ENCODE measurements around the gene LAD1. TPM values are rescaled to one million over a fixed set of nuclear protein-coding genes. Genes with fewer than 3 reads are reported as not detected.

Gene LAD1
- polyA plus RNA-seq, 3 donors, result not detected

- Mint-ChIP-seq H3K36me3 (no peaks in the 10 kb centered on the region), H3K27me3 (ENCODE audit: low read depth in 3 of 3) (peaks cover 13 to 41% (median 20%) of the 10 kb centered on the region in 3 donors), H3K4me3 (peak overlapping the region in 1 of 2 donors; percentile 68), H3K27ac (no peak overlapping the region), H3K4me1 (no peaks in the 10 kb centered on the region), H3K9me3 (peaks cover 0 to 10% (median 0%) of the 10 kb centered on the region in 7 donors)
- Histone ChIP-seq H3K36me3 (replicated peaks in 1 of 2; ENCODE audit: control insufficient read depth in 1 of 2, insufficient read depth in 2 of 2, low read length in 2 of 2) (no peaks in the 10 kb centered on the region), H3K4me3 (replicated peaks in 1 of 3; ENCODE audit: low read depth in 2 of 3, low read length in 3 of 3) (no peak overlapping the region), H2AFZ (ENCODE audit: insufficient read depth, low read depth, low read length, poor library complexity, severe bottlenecking) (no peak overlapping the region), H3K9me3 (replicated peaks in 1 of 2; ENCODE audit: control insufficient read depth in 1 of 2, insufficient read depth in 1 of 2, low read length in 2 of 2) (peaks cover 0 to 9% of the 10 kb centered on the region in 2 donors), H4K20me1 (ENCODE audit: insufficient read depth, low read length) (no peaks in the 10 kb centered on the region), H3K4me2 (replicated peaks; ENCODE audit: extremely low read depth, low read length, poor library complexity, severe bottlenecking) (no peak overlapping the region), H3K79me2 (ENCODE audit: insufficient read depth, low read length) (no peaks in the 10 kb centered on the region), H3K27me3 (ENCODE audit: control insufficient read depth in 2 of 2, insufficient read depth in 2 of 2, low read length in 2 of 2) (peaks cover 26 to 45% of the 10 kb centered on the region in 2 donors), H3K4me1 (ENCODE audit: control insufficient read depth in 1 of 2, insufficient read depth in 2 of 2, low read length in 2 of 2) (no peaks in the 10 kb centered on the region), H3K27ac (ENCODE audit: low read depth in 1 of 2, low read length in 2 of 2) (no peak overlapping the region), H3K9ac (ENCODE audit: insufficient read depth, low read length, poor library complexity, severe bottlenecking) (no peak overlapping the region)
- 100% methylated on average over 1 of the region's 2 CpGs for WGBS (ENCODE audit: insufficient coverage)
- intact Hi-C loops (cut with micrococcal nuclease), result no loop called here
- no peak for DNase-seq
- TF ChIP-seq CTCF (IDR thresholded peaks at IDR 0.05), result no peak
Observed at GRCh38 chr1:201397675-201398074, 1.4 kb downstream of the LAD1 start.

- Histone ChIP-seq H3K4me3 (replicated peaks in 1 of 3; ENCODE audit: low read depth in 2 of 3, low read length in 3 of 3) (no peak overlapping the region), H3K9ac (ENCODE audit: insufficient read depth, low read length, poor library complexity, severe bottlenecking) (no peak overlapping the region), H3K79me2 (ENCODE audit: insufficient read depth, low read length) (no peaks in the 10 kb centered on the region), H3K27ac (ENCODE audit: low read depth in 1 of 2, low read length in 2 of 2) (no peak overlapping the region), H3K9me3 (replicated peaks in 1 of 2; ENCODE audit: control insufficient read depth in 1 of 2, insufficient read depth in 1 of 2, low read length in 2 of 2) (peaks cover 0 to 9% of the 10 kb centered on the region in 2 donors), H2AFZ (ENCODE audit: insufficient read depth, low read depth, low read length, poor library complexity, severe bottlenecking) (no peak overlapping the region), H3K36me3 (replicated peaks in 1 of 2; ENCODE audit: control insufficient read depth in 1 of 2, insufficient read depth in 2 of 2, low read length in 2 of 2) (no peaks in the 10 kb centered on the region), H4K20me1 (ENCODE audit: insufficient read depth, low read length) (no peaks in the 10 kb centered on the region), H3K27me3 (ENCODE audit: control insufficient read depth in 2 of 2, insufficient read depth in 2 of 2, low read length in 2 of 2) (peaks cover 26 to 45% of the 10 kb centered on the region in 2 donors), H3K4me1 (ENCODE audit: control insufficient read depth in 1 of 2, insufficient read depth in 2 of 2, low read length in 2 of 2) (no peaks in the 10 kb centered on the region), H3K4me2 (replicated peaks; ENCODE audit: extremely low read depth, low read length, poor library complexity, severe bottlenecking) (no peak overlapping the region)
- H3K4me3 Mint-ChIP-seq, result no peak overlapping the region
- intact Hi-C loops (cut with micrococcal nuclease), result no loop called here
- peaks cover 13 to 41% (median 20%) of the 10 kb centered on the region in 3 donors for H3K27me3 Mint-ChIP-seq (ENCODE audit: low read depth in 3 of 3)
- DNase-seq, result no peak
- 91% methylated on average over 10 of the region's 10 CpGs for WGBS (ENCODE audit: insufficient coverage)
- TF ChIP-seq CTCF (IDR thresholded peaks at IDR 0.05), result no peak
- H3K9me3 Mint-ChIP-seq, result peaks cover 0 to 10% (median 0%) of the 10 kb centered on the region in 7 donors
- no peaks in the 10 kb centered on the region for H3K4me1 Mint-ChIP-seq
- H3K36me3 Mint-ChIP-seq, result no peaks in the 10 kb centered on the region
- H3K27ac Mint-ChIP-seq, result peak overlapping the region in 1 of 7 donors; percentile 15
Observed at GRCh38 chr1:201396861-201397464, 2.2 kb downstream of the LAD1 start.

Data from CD14-positive monocyte (primary cell).